Measurements from ENCODE around the gene ALK.

ALK gene

GRCh38 chr2:29162204-29162928 lies 759.0 kb downstream of the ALK start:
- no peak for DNase-seq

- no peak for DNase-seq
Observed at GRCh38 chr2:29160184-29160583, 761.2 kb downstream of the ALK start.

- DNase-seq: no peak
Observed at GRCh38 chr2:29159125-29159524, 762.3 kb downstream of the ALK start.

GRCh38 chr2:29157131-29157530 lies 764.3 kb downstream of the ALK start:
- no peak for DNase-seq

GRCh38 chr2:29155578-29155977 lies 765.8 kb downstream of the ALK start:
- no peak for DNase-seq

GRCh38 chr2:29154610-29155009 lies 766.8 kb downstream of the ALK start:
- DNase-seq: no peak

GRCh38 chr2:29147963-29148362 lies 773.4 kb downstream of the ALK start:
- DNase-seq: no peak

- no peak for DNase-seq
Observed at GRCh38 chr2:29146197-29146596, 775.2 kb downstream of the ALK start.

GRCh38 chr2:29143657-29144056 lies 777.7 kb downstream of the ALK start:
- no peak for DNase-seq
